T47D (cell line): ENCODE data around the gene DLG2.
A peak's percentile ranks its signal among the peaks of the same experiment; 100 is the strongest.
"Not testable (repeated sequence)": the region's sequence is repeated elsewhere in the genome, so short reads cannot be mapped to it uniquely, and the experiment has no call there.

Source experiments
- DNase-seq, 2 experiments: peaks; one replicate each; pipeline versions ENCODE4 v3.0.0 to v3.0.0-alpha.2; 2011 to 2012; ENCODE audit warnings: low read depth in 1 of 2, low spot score in 1 of 2
- JUND ChIP-seq: IDR thresholded peaks from 2 replicates; pipeline ENCODE4 v1.6.1; 2012; ENCODE audit warnings: low read depth
- in situ Hi-C: cut with HindIII; loops from 2 replicates; pipeline ENCODE4 v1.10.0; 2016; ENCODE audit warnings: low sequenced_read_pairs, low pct_unique_long_range_greater_than_20kb

Gene DLG2

DNA sequence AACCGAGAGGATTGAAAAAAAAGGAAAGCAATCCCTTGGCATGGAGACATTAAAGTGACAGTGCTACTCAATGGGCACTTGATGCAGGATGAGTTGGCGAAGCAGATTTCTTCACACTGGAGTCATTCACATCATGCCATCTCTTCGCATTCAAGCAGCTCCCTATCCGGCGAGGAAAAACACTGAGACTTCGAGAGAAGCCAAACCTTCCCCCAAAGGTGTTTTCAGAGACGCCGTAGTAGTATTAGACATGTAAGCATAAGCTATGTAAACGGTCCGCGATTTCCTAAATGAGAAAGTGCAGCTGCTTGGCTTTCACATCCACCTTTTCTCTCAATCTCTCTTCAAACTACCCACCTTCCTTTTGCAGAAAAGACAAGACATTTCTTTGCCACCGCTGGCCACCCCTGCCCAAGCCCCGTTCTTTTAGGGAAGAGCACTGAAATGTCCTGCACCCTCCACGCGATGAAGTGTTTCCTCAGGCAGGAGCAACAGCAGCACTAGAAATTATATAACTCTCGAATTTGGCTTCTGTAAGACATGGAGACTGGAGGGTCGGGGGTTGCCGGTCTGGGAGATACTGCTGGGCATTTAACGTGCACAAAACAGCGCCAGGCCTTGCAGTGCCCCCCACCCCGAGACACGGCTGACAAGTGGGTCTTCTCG, at the start of gene DLG2:
DLG2 (minus strand) TSS at position 13 of the 666 bp plus-strand sequence.
- no peak for TF ChIP-seq JUND
- peak in 1 of 2 experiments; percentile 39 for DNase-seq
- in situ Hi-C loops: no loop called here

DNA sequence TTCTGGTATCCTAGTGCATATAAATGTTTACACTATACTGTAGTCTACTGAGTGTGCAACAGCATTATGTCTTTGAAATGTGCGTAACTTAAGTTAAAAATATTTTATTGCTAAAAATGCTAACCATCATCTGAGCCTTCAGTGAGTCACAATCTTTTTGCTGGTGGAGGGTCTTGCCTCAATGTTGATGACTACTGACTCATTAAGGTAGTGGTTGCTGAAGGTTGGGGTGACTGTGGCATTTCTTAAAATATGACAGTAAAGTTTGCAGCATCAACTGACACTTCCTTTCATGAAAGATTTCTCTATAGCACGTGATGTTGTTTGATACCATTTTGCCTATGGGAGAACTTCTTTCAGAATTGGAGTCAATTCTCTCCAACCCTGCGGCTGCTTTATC, 46.2 kb upstream of the DLG2 start:
- no peak for DNase-seq
- in situ Hi-C loops: no loop called here
- TF ChIP-seq JUND: no peak

DNA sequence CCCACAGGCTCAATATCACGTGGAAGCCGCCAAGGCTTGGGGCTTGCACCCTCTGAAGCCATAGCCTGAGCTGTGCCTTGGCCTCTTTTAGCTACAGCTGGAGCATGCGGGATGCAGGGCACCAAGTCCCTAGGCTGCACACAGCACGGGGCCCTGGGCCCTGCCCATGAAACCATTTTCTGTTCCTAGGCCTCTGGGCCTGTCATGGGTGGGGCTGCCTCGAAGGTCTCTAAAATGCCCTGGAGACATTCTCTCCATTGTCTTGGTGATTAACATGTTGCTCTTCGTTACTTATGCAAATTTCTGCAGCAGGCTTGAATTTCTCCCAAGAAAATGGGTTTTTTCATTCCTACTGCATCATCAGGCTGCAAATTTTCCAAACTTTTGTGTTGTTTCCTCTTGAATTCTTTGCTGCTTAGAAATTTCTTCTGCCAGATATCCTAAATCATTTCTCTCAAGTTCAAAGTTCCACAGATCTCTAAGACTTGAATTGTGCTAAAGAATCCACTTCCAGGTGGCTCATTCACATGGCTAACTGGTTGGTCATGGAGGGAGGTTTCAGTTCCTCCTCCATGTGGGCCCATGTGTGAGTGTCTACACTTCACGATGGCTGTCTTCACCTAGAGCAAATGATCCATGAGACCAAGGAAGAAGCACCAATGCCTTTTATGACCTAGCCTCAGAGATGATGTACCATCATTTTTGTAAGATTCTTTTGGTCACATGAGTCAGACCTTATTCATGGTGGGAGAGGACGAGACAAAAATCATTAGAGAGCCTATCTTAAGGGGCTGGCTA, 45.2 kb upstream of the DLG2 start:
- TF ChIP-seq JUND: no peak
- in situ Hi-C loops: no loop called here
- DNase-seq: no peak

DNA sequence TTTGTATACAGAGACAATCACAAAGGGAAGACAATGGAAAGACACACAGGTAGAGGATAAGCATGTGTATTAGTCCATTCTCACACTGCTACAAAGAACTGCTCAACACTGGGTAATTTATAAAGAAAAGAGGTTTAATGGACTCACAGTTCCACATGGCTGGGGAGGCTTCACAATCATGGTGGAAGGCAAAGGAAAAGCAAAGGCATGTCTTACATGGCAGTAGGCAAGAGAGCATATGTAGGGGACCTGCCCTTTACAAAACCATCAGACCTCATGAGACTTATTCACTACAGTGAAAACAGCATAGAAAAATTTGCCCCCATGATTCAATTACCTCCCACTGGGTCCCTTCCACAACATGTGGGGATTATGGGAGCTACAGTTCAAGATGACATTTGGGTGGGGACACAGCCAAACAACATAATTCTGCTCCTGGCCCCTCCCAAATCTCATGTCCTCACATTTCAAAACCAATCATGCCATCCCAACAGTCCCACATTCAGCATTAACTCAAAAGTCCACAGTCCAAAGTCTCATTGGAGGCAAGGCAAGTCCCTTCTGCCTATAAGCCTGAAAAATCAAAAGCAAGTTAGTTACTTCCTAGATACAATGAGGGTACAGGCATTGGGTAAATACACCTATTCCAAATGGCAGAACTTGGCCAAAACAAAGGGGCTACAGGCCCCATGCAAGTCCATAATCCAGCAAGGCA, 44.0 kb upstream of the DLG2 start:
- in situ Hi-C loops, DNase-seq: not testable (repeated sequence)

DNA sequence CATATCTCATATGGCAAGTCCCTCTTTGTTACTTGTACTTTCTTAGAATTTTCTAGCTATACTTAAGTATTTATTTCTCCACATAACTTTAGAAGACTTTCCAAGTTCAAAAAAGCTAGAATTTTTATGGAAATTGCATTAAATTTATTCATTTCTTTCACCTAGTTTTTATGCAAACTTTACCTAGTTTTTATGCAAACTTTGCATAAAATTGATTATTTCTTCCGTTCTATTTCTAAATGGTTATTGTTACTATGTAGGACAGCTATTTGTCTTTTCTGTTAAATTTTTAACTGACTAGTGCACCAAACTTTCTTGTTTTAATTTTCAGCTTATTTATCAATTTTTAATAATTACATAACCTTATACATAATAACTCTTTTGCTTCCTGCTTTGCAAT, 41.0 kb upstream of the DLG2 start:
- in situ Hi-C loops: no loop called here
- TF ChIP-seq JUND: no peak
- DNase-seq: no peak

DNA sequence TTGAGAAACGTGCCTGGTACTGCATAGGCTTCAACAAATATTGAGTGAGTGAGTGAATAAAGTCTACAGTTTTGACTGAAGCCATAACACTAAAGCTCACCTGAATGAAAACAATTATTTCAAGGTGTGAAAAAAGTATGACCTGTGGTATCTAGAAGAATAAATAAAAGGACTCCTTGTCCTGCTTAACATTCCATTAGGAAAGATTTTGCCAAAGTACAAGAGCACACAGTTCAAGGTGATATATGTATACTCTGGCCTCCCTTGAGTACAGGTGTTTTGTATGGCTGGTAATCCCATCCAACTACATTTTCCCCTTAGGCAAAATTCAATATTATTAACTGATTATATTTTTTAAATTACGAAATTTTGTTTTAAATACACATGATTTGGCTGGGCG, 39.5 kb upstream of the DLG2 start:
- no peak for DNase-seq
- no peak for TF ChIP-seq JUND
- in situ Hi-C loops: no loop called here

DNA sequence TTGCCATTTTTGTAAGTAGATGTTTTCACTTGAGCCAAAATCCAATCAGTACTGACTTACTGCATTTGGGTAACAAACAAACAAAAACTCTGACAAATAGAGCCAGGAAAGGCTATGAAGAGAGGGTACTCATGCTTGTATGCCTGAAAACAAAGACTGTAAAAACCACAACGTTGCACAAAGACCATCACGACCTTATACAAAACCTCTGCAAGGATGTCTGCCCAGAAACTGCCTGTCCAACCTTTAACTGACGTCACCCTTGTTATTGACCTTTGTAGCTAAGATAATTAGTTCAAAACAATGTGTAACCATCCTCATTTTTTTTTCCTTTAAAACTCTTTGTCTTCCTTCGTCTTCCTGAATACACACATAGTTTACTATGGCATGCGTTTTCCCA, 38.6 kb upstream of the DLG2 start:
- no peak for TF ChIP-seq JUND
- in situ Hi-C loops: no loop called here
- no peak for DNase-seq

DNA sequence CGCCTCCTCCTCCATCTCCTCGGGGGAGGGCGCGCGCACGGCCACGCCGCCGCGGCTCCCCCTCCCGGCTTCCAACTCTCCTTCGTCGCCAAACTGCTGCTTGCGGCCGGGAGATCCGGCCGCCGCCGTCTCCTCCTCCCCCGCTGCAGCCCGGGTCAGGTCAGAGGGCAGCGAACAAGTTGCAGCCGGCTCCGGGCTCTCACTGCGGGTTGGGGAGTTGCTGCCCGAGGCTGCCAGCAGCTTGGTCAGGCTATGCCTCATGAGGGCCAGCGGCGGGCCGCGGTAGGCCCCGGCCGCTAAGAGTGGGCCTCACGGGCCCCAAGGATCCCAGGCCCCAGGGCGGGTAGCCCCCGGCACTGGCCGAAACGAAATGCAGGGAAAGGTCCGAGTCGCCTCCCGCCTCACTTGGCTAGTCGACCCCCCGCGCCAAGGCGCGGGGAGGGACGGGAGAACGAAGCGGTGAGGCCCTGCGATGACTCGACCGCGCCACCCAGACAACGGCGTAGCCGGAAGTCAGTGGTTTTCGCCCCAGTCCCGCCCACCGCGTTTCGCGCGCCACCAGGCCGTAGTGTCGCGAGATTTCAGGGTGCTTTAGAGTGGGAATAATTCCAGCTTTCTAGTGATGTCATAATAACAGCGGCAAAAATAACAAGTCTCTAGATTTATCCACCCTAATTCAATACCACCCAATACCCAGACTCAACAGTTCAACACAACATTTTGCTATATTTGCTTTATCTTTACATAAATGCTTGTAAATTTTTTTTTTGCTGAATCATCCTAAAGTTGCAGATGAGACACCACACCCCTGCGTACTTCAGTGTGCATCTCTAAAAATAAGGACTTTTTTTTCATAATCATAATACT, 37.7 kb upstream of the DLG2 start, which contains the start of gene CREBZF:
CREBZF (minus strand) TSS at position 515 of the 867 bp plus-strand sequence; CDS start at position 261, 254 bp downstream.
- DNase-seq: peak; percentile 95 to 97
- no peak for TF ChIP-seq JUND
- in situ Hi-C loops: no loop called here

DNA sequence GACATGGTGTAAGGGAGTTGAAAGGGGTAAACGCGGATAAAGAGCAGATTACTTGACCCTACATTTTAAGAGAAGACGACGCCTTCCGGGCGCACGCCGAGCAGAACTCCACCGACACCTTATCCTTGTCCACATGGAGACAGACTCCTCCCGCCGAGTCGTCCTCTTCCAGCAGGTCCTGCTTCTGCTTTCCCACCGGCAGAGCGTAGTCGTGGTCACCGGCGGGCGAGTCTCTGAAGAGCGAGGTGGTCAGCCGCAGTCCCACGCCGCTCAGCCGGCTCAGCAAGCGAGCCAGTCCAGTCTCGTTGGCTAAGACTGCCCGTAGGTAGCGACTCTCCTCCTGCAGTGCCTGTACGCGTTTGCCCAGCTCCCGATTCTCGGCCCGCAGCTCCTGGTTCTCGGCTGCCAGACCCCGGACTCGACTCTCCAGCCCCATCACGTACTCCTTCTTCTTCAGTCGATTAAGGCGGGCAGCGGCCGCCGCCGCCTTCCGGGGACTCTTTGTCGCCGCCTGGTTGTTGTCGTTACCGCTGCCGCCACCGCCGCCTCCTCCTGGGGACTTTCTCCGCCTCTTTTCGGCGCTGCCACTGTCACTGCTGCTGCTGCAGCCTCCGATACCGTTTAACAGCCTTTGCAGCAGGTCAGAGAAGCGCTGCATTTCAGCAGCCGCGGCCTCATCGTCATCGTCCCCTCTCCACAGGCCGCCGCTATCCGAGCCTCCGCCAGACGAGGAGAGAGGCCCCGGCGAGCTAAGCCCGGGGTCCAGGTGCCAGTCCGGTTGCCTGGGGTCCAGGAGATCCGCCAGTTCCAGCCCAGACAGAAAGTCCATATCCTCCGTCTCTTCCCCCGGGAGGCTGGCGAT, 36.8 kb upstream of the DLG2 start:
- DNase-seq: peak; percentile 81 to 84
- no peak for TF ChIP-seq JUND
- in situ Hi-C loops: no loop called here

DNA sequence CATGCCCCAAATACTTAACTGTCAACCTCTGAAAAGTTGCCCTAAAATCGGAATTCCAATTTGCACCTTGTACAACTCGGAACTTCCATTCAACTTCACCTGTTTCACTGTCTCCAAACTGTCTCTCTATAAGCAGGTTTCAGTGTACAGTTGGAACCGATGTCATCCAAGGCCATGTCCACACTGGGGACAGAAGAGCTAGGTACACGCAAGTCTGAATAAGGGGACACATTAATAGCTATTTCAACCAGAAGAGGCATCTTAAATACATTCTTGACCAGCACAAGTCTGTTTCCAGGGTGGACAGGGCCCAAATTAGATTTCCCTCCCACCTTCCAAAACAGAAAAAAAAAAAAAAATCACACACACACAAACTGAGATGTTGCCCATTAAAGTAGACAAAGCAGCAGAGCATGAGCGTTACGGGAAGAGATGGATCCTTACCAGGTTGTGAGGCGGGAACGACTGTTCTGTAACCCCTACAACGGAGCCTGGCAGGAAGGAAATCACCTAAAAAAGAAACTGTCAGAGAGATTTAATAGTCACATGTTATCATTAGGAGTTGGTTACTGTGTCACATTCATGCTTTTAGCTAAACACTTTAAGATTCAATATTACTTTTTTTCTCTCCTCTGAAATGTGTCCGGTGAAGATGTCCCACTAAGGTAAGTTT, 36.1 kb upstream of the DLG2 start:
- in situ Hi-C loops: no loop called here
- no peak for DNase-seq
- TF ChIP-seq JUND: no peak
